Uterus (tissue), 4 donors: Measurements from ENCODE around the gene EML1. TPM values are rescaled to one million over a fixed set of nuclear protein-coding genes. Genes with fewer than 3 reads are reported as not detected.

Source experiments
- DNase-seq, 2 donors: peaks; one replicate each; pipeline ENCODE4 v3.0.0-alpha.2; 2019 to 2020
- H3K27ac ChIP-seq, 2 donors: fragments of 200-600 bp; sonication (generic); 1 replicate in 1 of 2; 2 replicates in 1 of 2; pipeline ENCODE4 v1.5.1; 2016 to 2018
- H3K27me3 ChIP-seq, 2 donors: fragments of 200-600 bp; sonication (generic); one replicate each; pipeline ENCODE4 v1.5.1; 2018 to 2019; ENCODE audit warnings: control low read depth in 1 of 2
- H3K36me3 ChIP-seq, 2 donors: fragments of 200-600 bp; sonication (generic); one replicate each; pipeline ENCODE4 v1.5.1; 2019; ENCODE audit warnings: control low read depth in 1 of 2
- H3K4me1 ChIP-seq, 2 donors: fragments of 200-600 bp; sonication (generic); one replicate each; pipeline ENCODE4 v1.5.1; 2018 to 2019; ENCODE audit warnings: control low read depth in 1 of 2
- H3K4me3 ChIP-seq, 2 donors: fragments of 200-600 bp; sonication (generic); 1 replicate in 1 of 2; 2 replicates in 1 of 2; pipeline ENCODE4 v1.5.1; 2018 to 2019; ENCODE audit warnings: mild to moderate bottlenecking in 1 of 2
- H3K9me3 ChIP-seq, 2 donors: fragments of 200-600 bp; sonication (generic); one replicate each; pipeline ENCODE4 v1.5.1; 2019; ENCODE audit warnings: control low read depth in 1 of 2
- CTCF ChIP-seq, 4 experiments: fragments of 200-600 bp in 2 of 4; fragments of 450-650 bp in 2 of 4; sonication (generic) in 2 of 4; IDR thresholded peaks; one replicate each; pipeline ENCODE4 v1.5.1; 2016 to 2019; ENCODE audit warnings: antibody characterized with exemption in 4 of 4, mild to moderate bottlenecking in 2 of 4, moderate library complexity in 1 of 4
- POLR2A ChIP-seq, 2 donors: fragments of 450-650 bp; IDR thresholded peaks; one replicate each; pipeline ENCODE4 v1.6.1; 2016; ENCODE audit warnings: antibody characterized with exemption in 2 of 2, mild to moderate bottlenecking in 1 of 2, moderate library complexity in 1 of 2
- intact Hi-C: fragments of 100-400 bp; cut with DNase I; formaldehyde crosslinking; loops from one replicate; pipeline ENCODE4 v1.15.1; 2023; ENCODE audit warnings: low total_unique reads
- total RNA-seq, 4 donors: library from RNA; depleted of rRNA in 3 of 4; stranded (reverse); fragments of >200 nt in 3 of 4; gene quantifications; one replicate each; pipeline versions ENCODE4 v1.1.0 to v1.2.4, GENCODE V29; 2014 to 2023
- donor health status: DM: yes; HTN: yes; CAD: no.

EML1 gene
- total RNA-seq, 4 donors from 2014 or later, result 51.4 to 184 (median 84.4) TPM

GRCh38 chr14:99939421-99939820 lies 146.2 kb downstream of the EML1 start:
- H3K9me3 ChIP-seq, result no peaks in the 10 kb centered on the region
- DNase-seq, result no peak
- intact Hi-C loops, result no loop called here
- TF ChIP-seq POLR2A (IDR thresholded peaks at IDR 0.05), result no peak
- TF ChIP-seq CTCF (IDR thresholded peaks at IDR 0.05), result no peak
- no peaks in the 10 kb centered on the region for H3K27me3 ChIP-seq
- no peak overlapping the region for H3K4me3 ChIP-seq
- no peaks in the 10 kb centered on the region for H3K4me1 ChIP-seq
- no peaks in the 10 kb centered on the region for H3K36me3 ChIP-seq
- H3K27ac ChIP-seq, result no peak overlapping the region

DNA sequence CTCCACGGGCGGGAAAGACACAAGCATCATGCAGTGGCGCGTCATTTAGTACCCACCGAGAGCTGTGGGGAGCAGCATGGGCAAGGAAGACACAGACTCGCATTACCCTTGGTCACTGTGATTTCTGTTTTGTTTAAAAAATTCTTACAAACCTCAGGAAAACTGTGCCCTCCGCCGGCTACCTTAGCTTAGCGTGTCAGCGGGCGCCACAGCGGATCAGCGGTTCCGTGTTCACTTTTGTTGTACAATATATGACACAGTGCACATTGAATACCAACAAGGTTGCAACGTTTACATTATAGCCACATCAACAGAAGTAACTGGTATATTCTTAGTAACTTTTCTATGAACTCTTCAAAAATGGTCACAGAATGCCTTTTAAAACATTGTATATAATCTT lies 146.9 kb downstream of the EML1 start:
- H3K27me3 ChIP-seq, result no peaks in the 10 kb centered on the region
- intact Hi-C loops, result no loop called here
- H3K9me3 ChIP-seq, result no peaks in the 10 kb centered on the region
- H3K36me3 ChIP-seq, result no peaks in the 10 kb centered on the region
- DNase-seq, result no peak
- TF ChIP-seq CTCF (IDR thresholded peaks at IDR 0.05) (no peak), POLR2A (IDR thresholded peaks at IDR 0.05) (no peak)
- H3K27ac ChIP-seq, result no peak overlapping the region
- H3K4me3 ChIP-seq, result no peak overlapping the region
- no peaks in the 10 kb centered on the region for H3K4me1 ChIP-seq

- Histone ChIP-seq H3K4me3 (no peak overlapping the region), H3K36me3 (no peaks in the 10 kb centered on the region), H3K9me3 (no peaks in the 10 kb centered on the region), H3K27me3 (no peaks in the 10 kb centered on the region), H3K4me1 (no peaks in the 10 kb centered on the region), H3K27ac (no peak overlapping the region)
- intact Hi-C loops, result no loop called here
- TF ChIP-seq CTCF (IDR thresholded peaks at IDR 0.05), result no peak
- no peak for TF ChIP-seq POLR2A (IDR thresholded peaks at IDR 0.05)
- DNase-seq, result no peak
Observed at GRCh38 chr14:99941211-99941610, 148.0 kb downstream of the EML1 start.

GRCh38 chr14:99943620-99944019 lies 150.4 kb downstream of the EML1 start:
- Histone ChIP-seq H3K27me3 (no peaks in the 10 kb centered on the region), H3K9me3 (no peaks in the 10 kb centered on the region), H3K4me1 (no peaks in the 10 kb centered on the region), H3K27ac (no peak overlapping the region), H3K36me3 (no peaks in the 10 kb centered on the region), H3K4me3 (no peak overlapping the region)
- DNase-seq, result no peak
- intact Hi-C loops, result no loop called here
- TF ChIP-seq POLR2A (IDR thresholded peaks at IDR 0.05), result no peak
- TF ChIP-seq CTCF (IDR thresholded peaks at IDR 0.05), result no peak

DNA sequence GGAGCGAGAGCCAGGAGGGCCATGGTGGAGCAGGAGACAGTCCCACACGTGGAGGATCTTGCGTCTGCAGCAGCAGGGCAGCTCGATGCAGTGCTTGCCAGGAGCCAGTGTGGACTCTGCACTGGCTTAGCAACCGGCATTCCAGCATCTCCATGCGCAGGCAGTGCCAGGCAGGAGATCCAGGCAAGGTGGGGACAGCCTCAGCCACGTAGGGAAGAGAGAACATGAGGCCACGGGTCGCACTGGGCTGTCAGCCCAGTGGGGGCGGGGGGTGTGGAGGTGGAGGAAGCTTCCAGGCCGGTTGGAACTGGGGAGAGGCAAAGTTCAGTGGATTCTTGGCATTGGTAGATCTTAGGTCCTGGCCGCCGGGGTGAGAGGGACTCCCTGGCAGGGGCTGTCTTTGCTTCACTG lies 151.0 kb downstream of the EML1 start:
- DNase-seq, result no peak
- Histone ChIP-seq H3K4me3 (no peak overlapping the region), H3K27ac (no peak overlapping the region), H3K36me3 (no peaks in the 10 kb centered on the region), H3K4me1 (no peaks in the 10 kb centered on the region), H3K27me3 (no peaks in the 10 kb centered on the region), H3K9me3 (no peaks in the 10 kb centered on the region)
- TF ChIP-seq CTCF (IDR thresholded peaks at IDR 0.05) (no peak), POLR2A (IDR thresholded peaks at IDR 0.05) (no peak)
- intact Hi-C loops, result no loop called here
